Activated naive CD4-positive, alpha-beta T cell (primary cell): ENCODE data around the gene C16orf95.
"Not testable (repeated sequence)": the region's sequence is repeated elsewhere in the genome, so short reads cannot be mapped to it uniquely, and the experiment has no call there.

Experiments used
- DNase-seq, 4 experiments: peaks; one replicate each; lab custom pipeline; 2025; lab: John Stamatoyannopoulos, UW

C16orf95 gene

GRCh38 chr16:87316923-87317749 lies at the start of gene C16orf95:
Gene C16orf95, minus strand, starts transcription at chr16:87317392. Its CDS starts 150 bp downstream, at chr16:87317242.
- peak; percentile 93 to 97 (median 96) for DNase-seq

GRCh38 chr16:87366930-87367329 lies 49.7 kb upstream of the C16orf95 start:
- no peak for DNase-seq

GRCh38 chr16:87366288-87366687 lies 49.1 kb upstream of the C16orf95 start:
- no peak for DNase-seq

GRCh38 chr16:87365021-87365713 lies 48.0 kb upstream of the C16orf95 start:
- no peak for DNase-seq

GRCh38 chr16:87363771-87364455 lies 46.7 kb upstream of the C16orf95 start:
- DNase-seq = no peak

- not testable (repeated sequence) for DNase-seq
Observed at GRCh38 chr16:87362828-87363559, 45.8 kb upstream of the C16orf95 start.

- no peak for DNase-seq
Observed at GRCh38 chr16:87361916-87362619, 44.9 kb upstream of the C16orf95 start.

GRCh38 chr16:87360862-87361610 lies 43.8 kb upstream of the C16orf95 start:
- no peak for DNase-seq

- no peak for DNase-seq
Observed at GRCh38 chr16:87359121-87359520, 41.9 kb upstream of the C16orf95 start.

- DNase-seq = no peak
Observed at GRCh38 chr16:87358696-87359095, 41.5 kb upstream of the C16orf95 start.

GRCh38 chr16:87358250-87358649 lies 41.1 kb upstream of the C16orf95 start:
- DNase-seq = no peak

GRCh38 chr16:87356491-87356853 lies 39.3 kb upstream of the C16orf95 start:
- no peak for DNase-seq

GRCh38 chr16:87353613-87354012 lies 36.4 kb upstream of the C16orf95 start:
- DNase-seq = no peak

GRCh38 chr16:87352818-87353217 lies 35.6 kb upstream of the C16orf95 start:
- no peak for DNase-seq

GRCh38 chr16:87351320-87351698 lies 34.1 kb upstream of the C16orf95 start:
- no peak for DNase-seq

- no peak for DNase-seq
Observed at GRCh38 chr16:87350681-87351319, 33.6 kb upstream of the C16orf95 start.

GRCh38 chr16:87350031-87350430 lies 32.8 kb upstream of the C16orf95 start:
- DNase-seq = no peak

GRCh38 chr16:87348616-87349157 lies 31.5 kb upstream of the C16orf95 start:
- no peak for DNase-seq

GRCh38 chr16:87347932-87348615 lies 30.9 kb upstream of the C16orf95 start:
- DNase-seq = no peak
